Astrocyte of the hippocampus (primary cell): ENCODE results near the gene CNOT9.
A peak's percentile ranks its signal among the peaks of the same experiment; 100 is the strongest.

Experiments
- DNase-seq: peaks from one replicate; pipeline ENCODE4 v3.0.0; 2011; ENCODE audit warnings: low read depth, low spot score

CNOT9 gene

DNA sequence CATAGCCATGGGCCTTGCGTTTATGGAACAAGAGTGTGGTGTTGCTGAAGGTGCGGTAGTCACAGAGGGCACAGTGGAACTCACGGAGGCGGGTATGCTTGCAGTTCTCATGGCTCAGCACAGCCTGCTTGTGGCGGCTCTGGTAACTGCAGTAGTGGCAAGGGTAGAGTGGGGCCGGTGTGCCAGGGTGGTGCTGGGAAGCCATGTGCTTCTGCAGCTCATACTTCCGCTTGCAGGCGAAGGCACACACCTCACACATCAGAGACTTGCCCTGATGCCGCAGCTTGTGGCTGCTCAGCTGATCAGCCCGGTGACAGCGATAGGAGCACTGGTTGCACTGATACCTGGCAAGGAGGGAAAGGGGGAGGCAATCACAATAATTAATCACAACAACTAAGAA lies 76.1 kb downstream of the CNOT9 start:
- DNase-seq, result no peak

DNA sequence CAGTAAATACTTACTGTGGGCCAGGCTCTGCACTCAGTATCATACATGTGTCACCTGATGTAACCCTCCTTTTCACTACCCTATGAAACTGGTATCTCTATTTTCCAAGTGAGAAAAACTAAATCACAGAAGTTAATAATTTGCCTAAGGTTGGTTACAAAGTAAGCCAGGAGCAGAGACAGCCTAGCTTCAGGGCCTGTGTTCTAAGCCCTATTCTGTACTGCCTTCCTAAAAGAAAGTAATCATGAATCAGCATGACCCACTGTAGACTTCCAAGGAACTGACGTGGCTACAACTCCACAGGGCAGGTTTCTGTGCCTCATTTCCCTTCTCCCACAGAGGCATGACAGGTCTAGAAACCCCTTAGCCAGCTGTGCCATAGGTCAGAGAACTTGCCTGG lies 76.5 kb downstream of the CNOT9 start:
- DNase-seq, result peak; percentile 25
